ENCODE data around the gene CLHC1.
"Not testable (repeated sequence)": the region's sequence is repeated elsewhere in the genome, so short reads cannot be mapped to it uniquely, and the experiment has no call there.

The CLHC1 gene

DNA sequence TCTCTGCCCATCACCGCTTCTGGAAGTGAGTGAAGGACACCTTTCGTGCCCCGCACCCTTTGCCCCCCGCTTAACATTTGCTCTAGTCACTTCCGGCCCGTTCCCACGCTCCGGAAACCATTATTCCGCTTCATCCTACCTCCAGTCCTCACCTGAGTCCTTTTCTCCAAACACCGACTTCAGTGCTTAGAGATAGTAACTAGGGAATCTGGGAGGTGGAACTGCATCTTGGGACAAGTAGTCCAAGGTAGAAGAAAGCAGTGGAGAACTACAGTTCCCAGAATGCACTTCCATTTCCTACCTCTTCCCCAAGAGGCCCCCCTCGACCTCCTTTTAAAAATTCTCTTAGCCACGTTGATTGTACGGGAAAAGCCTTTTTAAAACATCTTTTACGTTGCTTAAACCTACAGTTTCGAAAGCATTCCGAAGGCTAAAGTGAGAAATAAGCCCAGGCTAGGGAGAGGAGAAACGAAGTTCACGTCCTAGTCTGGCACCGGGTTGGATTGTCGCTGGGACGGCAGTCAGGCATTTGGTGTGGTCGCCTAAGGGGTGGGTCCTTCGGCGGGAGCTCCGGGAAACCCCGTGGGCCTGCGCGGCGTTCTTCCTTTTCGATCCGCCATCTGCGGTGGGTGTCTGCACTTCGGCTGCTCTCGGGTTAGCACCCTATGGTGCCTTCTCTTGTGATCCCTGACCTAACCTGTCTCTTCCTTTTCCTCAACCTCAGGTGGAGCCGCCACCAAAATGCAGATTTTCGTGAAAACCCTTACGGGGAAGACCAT, at the start of gene CLHC1, which contains the start of gene RPS27A:
Gene CLHC1 (minus strand): TSS at position 210 of the 779 bp plus-strand sequence. CDS start 9,882 bp downstream, outside the sequence.
Gene RPS27A (plus strand): TSS at position 605 of the 779 bp plus-strand sequence. CDS start 137 bp downstream, at position 742.
- DNase-seq = peak; percentile 97

DNA sequence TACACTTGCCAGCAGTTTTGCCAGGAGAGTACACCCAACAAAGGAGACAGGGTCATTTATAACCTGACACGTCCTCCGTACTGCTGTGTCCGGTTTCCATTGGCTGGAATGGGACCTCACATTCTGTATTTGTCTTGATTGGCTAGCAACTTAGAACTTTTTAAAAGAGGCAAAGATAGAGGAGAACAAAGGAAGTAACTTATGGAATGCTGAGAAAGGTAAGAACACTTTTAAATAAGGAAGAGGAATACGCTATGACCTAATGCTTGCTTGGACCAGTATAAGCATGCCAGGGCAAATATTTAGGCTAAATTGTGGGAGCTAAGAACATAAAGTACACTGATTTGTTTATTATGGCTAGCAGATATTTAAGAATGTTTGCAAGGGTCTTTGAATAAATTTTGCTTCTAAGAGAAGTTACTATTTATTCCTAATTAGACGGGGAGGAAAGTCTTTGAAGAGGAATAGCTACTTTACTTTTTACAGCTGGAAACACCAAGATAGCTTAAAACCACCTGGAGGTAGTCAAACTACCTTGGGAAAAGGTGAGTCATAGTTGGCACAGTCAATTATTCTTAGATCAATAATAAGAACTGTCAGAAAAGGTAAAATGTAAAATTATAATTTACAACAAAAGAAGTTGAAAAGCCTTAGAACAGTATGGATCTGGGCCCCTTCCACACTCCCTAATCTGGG, 48.9 kb upstream of the CLHC1 start:
- not testable (repeated sequence) for DNase-seq

DNA sequence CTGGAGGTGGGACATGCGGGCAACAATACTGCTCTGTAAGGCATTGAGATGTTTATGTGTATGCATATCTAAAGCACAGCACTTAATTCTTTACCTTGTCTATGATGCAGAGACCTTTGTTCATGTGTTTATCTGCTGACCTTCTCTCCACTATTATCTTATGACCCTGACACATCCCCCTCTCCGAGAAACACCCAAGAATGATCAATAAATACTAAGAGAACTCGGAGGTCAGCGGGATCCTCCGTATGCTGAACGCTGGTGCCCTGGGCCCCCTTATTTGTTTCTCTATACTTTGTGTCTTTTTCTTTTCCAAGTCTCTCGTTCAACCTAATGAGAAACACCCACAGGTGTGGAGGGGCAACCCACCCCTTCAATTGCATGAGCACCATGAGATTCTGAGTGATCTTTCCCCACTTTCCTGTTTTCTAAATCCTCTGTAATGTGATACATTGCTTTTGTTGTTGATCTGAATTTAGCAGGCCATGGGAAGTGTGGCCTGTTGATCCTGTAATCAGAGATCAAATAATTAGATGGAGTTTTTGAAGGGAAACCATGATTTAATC, 47.8 kb upstream of the CLHC1 start:
- DNase-seq = not testable (repeated sequence)

DNA sequence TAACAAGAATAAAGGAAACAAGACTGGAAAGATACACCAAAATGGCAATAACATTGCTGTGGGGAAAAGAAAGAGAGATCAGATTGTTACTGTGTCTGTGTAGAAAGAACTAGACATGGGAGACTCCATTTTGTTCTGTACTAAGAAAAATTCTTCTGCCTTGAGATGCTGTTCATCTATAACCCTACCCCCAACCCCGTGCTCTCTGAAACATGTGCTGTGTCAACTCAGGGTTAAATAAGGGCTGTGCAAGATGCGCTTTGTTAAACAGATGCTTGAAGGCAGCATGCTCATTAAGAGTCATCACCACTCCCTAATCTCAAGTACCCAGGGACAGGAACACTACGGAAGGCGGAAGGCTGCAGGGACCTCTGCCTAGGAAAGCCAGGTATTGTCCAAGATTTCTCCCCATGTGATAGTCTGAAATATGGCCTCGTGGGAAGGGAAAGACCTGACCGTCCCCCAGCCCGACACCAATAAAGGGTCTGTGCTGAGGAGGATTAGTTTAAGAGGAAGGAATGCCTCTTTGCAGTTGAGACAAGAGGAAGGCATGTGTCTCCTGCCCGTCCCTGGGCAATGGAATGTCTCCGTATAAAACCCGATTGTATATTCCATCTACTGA, 47.2 kb upstream of the CLHC1 start:
- DNase-seq = peak; percentile 47

DNA sequence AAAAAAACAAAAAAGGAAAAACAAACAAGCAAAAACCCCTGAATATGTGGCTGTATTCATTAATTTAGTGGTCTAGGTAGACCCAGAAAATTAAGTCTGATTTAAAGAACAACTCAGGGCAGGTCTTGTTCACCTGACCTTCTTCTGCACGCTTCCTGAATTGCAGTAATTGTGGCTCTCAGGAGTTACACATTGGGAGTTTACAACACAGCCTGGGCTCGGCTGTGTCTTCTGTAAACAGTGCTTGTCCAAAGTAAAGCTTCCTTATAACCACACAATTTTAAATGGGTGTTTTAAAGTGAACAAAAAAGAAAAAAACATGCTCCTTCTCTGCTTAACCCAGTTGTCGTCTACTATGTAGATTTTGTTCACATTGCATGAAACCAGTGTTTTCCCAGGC, 45.2 kb upstream of the CLHC1 start:
- DNase-seq = no peak

DNA sequence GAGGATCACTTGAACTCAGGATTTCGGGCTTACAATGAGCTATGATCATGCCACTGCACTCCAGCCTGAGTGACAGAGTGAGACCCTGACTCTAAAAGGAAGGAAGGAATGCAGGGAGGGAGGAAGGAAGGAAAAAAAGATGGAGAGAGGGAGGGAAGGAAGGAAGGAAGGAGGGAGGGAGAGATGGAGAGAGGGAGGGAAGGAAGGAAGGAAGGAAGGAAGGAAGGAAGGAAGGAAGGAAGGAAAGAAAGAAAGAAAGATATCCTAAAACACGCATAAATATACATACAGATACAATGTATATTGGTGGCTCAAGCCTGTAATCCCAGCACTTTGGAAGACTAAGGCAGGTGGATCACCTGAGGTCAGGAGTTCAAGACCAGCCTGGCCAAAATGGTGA, 42.3 kb upstream of the CLHC1 start:
- not testable (repeated sequence) for DNase-seq

DNA sequence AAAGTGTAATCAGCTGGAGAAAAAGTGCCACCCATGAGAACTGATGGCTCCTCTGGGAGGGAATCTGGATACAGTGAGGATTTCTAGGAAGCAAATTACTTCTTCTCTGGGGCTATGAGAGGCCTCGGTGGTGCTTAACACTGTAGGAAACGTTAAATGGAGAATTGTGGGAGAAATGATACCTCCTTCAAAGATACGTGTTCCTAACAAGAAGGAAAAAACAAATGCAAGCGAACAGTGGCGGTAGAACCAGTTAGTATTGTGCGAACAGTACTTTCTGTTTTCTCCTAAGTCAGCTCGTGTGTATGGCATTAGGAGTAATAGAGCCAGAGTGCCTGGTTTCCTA, 37.5 kb upstream of the CLHC1 start:
- no peak for DNase-seq

DNA sequence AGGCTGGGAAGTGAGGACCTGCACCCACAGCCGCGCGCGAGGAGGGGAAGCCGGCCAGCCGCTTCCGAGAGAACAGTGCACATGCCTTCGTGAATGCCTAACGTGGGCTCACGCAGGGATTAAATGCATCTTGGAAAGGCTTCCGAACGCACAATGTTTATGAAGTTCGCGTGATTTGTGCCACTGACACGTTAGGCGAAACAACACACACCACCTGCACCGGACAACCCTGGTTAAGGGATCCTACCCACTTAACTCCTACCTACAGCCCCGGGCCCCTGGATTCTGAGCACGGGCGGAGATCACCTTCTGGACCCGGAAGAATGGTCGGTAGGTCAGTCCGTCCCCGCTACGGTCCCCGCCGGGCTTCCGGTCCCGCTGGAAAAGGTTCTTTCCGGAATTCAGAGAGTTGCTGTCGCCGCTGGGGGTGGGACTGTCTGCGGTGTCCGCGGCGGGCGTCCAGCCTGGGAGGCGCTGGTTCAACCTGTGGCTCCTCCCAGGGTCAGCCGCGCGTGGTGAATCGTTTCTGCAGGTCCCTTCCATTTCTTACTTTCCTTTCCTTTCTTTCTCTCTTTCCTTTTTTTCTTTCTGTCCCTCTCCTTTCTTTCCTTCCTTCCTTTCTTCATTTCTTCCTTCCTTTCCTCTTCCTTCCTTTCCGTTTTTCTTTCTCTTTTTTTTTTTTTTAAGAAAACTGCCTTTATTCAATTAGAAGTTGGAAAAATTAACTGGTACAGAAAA, 37.0 kb upstream of the CLHC1 start, which contains the start of gene MTIF2:
Gene MTIF2 (minus strand): TSS at position 325 of the 738 bp plus-strand sequence. CDS start 5,373 bp downstream, outside the sequence.
- DNase-seq = peak; percentile 90

DNA sequence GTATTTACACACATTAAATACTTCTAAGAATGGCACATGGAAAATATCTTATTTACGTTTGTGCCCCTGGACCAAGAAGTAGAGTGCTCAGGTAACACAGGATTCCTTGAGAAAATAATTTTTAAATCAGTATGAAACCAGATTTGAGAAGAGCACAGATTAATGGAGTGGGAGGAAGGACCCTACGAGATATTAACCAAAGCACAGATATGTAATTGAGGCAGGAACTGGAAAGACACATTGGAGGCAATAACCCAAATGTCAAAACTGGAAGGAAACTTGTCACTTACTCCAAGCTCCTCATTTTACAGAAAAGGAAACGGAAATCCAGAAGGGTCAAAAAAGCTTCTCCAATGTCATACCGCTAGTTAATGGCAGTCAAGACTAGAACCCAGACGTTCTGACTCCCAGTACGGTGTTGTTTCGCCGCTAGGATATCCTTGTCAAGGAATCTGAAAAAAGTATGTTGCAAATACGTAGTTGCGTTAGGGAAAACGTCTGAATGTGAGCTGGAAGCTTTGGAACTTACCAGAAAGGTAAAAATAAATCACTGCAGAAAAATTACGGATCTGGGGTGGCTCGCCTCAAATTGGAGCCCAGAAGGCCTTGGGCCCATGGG, 36.3 kb upstream of the CLHC1 start:
- no peak for DNase-seq

DNA sequence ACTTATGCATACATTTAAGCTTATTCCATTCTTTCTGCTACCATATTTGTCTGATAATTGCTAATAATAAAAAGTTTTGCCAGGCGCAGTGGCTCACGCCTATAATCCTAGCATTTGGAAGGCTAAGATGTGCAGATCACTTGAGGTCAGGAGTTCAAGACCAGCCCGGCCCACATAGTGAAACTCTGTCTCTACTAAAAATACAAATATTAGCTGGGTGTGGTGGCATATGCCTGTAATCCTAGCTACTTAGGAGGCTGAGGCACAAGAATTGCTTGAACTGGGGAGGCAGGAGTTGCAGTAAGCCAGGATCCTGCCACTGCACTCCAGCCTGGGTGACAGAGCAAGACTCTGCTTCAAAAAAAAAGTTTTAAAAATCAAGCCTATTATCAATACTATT, 27.5 kb upstream of the CLHC1 start:
- DNase-seq = not testable (repeated sequence)

DNA sequence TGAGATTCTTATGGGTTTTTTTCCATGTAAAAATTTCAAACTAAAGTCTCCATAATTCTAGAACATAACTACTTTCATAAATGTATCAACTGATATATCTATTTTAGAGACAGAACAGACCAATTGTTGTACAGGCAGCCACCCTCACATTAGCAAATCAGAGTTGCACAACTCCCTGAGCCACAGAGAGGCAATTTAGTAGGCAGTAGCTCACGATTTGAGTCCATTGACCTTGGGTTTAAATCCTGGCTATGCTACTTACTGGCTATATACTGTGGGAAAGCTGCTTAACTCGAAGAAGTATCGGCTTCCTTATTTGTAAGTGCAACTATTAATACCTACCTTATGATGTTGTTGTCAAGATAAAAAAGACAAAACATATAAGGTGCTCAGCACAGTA, 20.7 kb upstream of the CLHC1 start:
- no peak for DNase-seq

DNA sequence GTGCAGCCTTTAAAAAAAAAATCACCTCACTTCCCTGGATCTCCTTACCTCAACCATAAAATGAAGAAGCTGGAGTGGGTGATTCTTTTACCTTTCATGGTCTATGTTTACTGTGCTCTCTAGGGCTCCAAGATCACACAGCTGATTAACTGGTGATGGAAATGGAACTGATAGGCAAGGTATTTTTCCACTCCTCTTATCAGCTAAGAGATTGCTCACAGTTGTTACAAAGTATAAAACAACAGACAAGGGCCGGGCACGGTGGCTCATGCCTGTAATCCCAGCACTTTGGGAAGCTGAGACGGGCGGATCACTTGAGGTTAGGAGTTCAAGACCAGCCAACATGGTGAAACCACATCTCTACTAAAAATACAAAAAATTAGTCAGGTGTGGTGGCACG, 14.9 kb upstream of the CLHC1 start:
- peak; percentile 83 for DNase-seq

DNA sequence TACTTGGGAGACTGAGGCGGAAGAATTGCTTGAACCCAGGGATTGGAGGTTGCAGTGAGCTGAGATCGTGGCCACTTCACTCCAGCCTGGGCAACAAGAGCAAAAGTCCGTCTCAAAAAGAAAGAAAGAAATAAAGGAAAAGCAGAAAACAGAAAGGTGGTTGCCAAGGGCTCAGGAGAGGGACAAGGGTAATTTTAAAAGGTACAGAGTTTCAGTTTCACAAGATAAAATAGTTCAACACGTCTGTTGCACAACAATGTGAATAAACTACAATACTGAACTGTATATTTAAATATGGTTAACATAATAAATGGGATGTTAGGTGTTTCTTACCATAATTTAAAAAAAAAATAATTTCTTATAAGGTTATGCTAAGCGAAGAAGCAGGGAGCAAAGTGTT, 13.3 kb upstream of the CLHC1 start:
- no peak for DNase-seq

DNA sequence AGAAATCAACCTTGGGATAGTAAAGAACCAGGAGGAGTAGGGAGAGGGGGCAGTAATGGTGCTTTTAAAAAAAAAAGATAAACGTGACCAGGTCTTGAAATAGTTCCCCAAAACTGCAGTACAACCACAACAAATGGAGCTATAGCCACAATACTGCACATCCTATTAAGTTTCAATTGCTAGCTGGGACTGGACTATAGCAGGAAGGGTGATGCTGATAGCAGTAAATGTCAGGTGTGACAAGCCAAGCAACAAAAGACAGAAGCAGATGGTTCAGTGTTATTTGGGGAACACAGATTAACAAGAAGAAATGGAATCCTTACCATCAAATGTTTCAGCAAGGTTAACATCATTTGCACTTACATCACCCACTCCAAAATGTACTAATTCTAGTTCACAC, 10.5 kb upstream of the CLHC1 start:
- no peak for DNase-seq

DNA sequence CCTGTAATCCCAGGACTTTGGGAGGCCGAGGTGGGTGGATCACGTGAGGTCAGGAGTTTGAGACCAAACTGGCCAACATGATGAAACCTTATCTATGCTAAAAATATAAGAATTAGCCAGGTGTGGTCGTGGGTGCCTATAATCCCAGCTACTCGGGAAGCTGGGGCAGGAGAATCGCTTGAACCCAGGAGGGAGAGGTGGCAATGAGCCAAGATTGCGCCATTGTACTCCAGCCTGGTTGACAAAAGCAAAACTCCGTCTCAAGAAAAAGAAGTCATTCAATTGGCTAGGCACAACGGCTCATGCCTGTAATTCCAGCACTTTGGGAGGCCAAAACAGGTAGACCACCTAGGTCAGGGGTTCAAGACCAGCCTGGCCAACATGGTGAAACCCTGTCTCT, 9.5 kb upstream of the CLHC1 start:
- not testable (repeated sequence) for DNase-seq

DNA sequence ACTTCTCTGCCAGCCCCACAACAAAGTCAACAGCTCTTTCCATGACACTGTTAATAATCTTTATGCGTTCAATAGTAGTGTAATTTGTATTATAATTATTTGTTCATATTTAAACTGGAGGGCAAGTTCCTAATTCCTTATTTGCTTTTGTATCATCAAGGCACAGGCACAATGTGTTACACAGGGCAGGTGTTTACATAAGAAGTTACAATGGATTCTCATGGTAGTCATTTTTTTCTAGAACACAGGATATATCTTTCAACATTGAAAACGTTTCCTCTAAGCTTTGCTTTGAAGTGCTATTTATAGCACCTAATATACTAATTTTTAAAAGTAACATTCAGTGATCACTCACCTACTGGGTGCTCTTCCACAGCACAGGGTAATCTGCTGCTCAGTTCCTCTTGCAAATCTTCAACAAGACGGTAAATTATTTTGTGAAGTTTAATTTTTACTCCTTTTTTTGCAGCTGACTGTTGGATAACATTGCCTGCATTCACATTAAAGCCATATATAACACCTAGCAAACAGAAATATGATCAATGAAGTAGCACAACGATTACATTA, 7.6 kb upstream of the CLHC1 start:
- DNase-seq = no peak

DNA sequence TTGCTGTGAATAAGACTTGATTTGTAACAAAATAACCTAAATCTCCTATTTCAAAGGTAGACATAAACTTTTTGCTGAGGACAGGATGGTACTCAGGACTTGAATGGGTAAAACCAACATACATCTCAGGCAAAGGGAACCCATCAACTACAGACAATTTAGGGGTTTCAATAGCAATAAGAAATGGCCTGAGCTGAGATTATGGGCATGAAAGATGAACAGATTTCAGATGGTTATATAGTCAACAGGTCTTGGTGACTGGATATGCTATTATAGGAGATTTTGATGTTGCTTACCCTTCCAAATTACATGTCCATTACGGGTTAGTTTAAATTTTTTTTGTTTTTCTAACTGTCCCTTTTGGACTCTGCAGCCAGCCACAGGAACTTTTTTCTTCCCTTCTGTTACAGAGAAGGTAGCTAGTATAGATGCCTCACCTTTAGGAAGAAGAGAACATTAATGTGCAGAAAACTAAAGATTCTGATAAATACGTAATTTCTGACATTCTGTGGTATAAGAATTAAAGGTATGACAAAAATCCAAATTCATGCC, 5.0 kb upstream of the CLHC1 start:
- DNase-seq = no peak

DNA sequence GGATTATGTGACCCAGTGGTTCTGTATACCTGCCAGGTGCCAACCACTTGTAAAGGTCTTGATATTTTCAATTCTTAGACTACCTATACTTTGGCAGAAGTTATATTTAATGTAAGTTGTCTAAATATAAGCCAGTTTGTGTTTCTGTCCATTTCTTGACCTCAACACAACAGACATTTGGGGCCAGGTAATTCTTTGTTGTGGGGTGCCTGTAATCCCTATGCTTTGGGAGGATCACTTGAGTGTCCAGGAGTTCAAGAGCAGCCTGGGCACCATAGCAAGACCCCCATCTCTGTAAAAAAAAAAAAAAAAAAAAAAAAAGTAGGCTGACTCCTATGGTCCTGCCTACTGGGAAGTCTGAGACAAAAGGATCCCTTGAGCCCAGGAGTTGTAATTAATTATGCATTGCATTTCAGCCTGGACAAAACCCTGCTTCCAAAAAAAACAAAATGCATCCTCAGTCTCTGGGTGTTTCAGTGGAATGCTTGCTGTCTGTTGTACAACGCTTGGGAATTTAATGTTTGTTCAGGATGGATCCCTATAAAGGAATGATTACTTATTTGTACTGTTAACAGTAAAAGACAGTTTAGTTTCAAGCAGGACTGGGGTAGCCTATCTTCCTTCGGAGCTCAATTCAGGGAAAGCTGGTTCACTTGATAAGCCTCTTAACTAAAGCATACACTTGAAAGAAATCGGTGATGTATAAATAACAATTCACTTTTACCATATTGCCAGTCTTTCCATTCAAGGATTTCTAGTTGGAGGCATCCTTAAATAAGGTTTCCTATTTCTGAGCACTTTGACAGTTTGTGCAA, 3.8 kb upstream of the CLHC1 start:
- DNase-seq = no peak

DNA sequence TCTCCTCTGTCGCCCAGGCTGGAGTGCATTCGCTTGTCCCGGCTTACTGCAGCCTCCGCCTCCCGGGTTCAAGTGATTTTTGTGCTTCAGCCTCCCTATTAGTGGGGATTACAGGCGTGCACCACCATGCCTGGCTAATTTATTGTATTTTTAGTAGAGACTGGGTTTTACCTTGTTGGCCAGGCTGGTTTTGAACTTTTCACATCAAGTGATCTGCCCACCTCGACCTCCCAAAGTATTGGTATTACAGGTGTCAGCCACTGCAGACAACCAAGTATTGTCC, 1.5 kb upstream of the CLHC1 start:
- DNase-seq = no peak

DNA sequence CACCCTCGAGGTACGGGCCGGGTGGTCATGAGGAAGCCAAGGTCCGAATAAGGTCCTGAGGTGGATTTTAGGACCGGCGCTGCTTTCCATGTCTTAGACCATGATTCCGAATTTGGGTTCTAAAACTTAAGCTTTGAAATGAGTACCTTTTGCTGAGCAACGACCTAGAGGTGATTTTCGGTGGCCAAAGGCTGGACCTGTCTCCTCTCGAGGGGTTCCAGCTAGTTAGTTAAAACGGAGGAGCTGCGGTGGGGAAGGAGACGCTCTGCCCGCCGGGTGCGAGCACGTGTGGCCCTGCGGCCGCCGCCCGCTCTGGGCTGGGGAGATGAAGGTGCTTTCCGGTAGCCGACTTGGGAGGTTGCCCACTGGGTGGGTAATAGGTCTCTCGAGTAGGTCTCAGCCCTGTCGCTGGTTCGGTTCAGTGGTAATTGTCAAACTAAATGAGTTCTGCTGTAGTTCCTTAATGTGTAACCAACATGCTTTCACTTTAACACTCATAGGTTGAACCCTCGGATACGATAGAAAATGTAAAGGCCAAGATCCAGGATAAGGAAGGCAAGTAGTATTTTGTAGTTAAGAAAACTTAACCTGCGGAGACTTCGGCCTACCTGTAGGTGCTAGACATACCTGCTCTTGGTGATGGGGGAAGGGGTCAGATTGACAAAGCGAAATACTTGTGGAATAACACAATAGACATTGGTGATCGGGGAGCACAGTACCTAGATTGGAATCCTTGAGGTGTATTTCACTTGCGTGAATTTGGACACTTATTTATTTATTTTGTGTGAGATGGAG, 967 bp upstream of the CLHC1 start:
- no peak for DNase-seq

Data from DMS79 (cell line).